ENCODE results near the gene MOB3B.

MOB3B gene

GRCh38 chr9:27303219-27303618 is 226.4 kb downstream of the MOB3B start (continued):
- TF ChIP-seq ZNF555 (tag by site-specific recombination; conservative IDR thresholded peaks at IDR 0.05) = no peak
- no peak for TF ChIP-seq ZBTB10 (tag by site-specific recombination; IDR thresholded peaks at IDR 0.05)

- Histone ChIP-seq H3K9me3 (ENCODE audit: control insufficient read depth, insufficient read depth, low read depth, low read length) (no peaks in the 10 kb centered on the region), H3K27ac (ENCODE audit: extremely low read depth, low read depth, low read length) (no peak within 1 kb of the TSS), H3K36me3 (ENCODE audit: control insufficient read depth in 2 of 2, insufficient read depth in 1 of 2, low read length in 2 of 2) (no peaks in the 10 kb centered on the region), H3K4me1 (ENCODE audit: control insufficient read depth, insufficient read depth, low read length) (no peaks in the 10 kb centered on the region), H3K4me3 (ENCODE audit: low read depth, low read length) (no peak within 1 kb of the TSS)
- TF ChIP-seq BCL6B (tag by site-specific recombination; IDR thresholded peaks at IDR 0.05) (no peak), ZEB2 (tag by site-specific recombination; IDR thresholded peaks at IDR 0.05) (no peak), REST (tag by site-specific recombination; IDR thresholded peaks at IDR 0.05) (no peak), SP2 (tag by site-specific recombination; IDR thresholded peaks at IDR 0.05) (no peak), ZNF174 (tag by site-specific recombination; IDR thresholded peaks at IDR 0.05) (no peak), ZNF280C (tag by site-specific recombination; IDR thresholded peaks at IDR 0.05) (no peak)
- ChIA-PET POLR2A (no interaction called here), CTCF (interaction anchor here (0.7 to 1.3 kb wide), 5 partner anchors 233 to 337 kb away, joined by 3 read pairs; no protein-coding TSS in a partner anchor)
These were observed 232.6 kb downstream of the MOB3B start, which contains the start of gene EQTN for GRCh38 chr9:27297050-27297449. Gene EQTN, minus strand, starts transcription at chr9:27297150. Its CDS starts 95 bp downstream, at chr9:27297055.

- ChIA-PET POLR2A (no interaction called here), CTCF (interaction anchor here (0.7 kb wide), 1 partner anchor 11 kb away, joined by 3 read pairs; no protein-coding TSS in a partner anchor)
- TF ChIP-seq ZNF621 (tag by site-specific recombination; IDR thresholded peaks at IDR 0.05) = no peak
- no peak for TF ChIP-seq ZNF791 (tag by site-specific recombination; IDR thresholded peaks at IDR 0.05)
- TF ChIP-seq ZNF24 (tag by site-specific recombination; IDR thresholded peaks at IDR 0.05) = no peak
- TF ChIP-seq ZBTB6 (tag by site-specific recombination; IDR thresholded peaks at IDR 0.05) = no peak
- TF ChIP-seq ZNF350 (tag by site-specific recombination; IDR thresholded peaks at IDR 0.05) = no peak
- no peak for TF ChIP-seq REST (tag by site-specific recombination; IDR thresholded peaks at IDR 0.05)
- no peak for TF ChIP-seq ZBTB49 (tag by site-specific recombination; IDR thresholded peaks at IDR 0.05; ENCODE audit: low read depth)
These were observed 235.6 kb downstream of the MOB3B start for GRCh38 chr9:27293996-27294395.

More at GRCh38 chr9:27293996-27294395, 235.6 kb downstream of the MOB3B start:
- Histone ChIP-seq H3K9me3 (ENCODE audit: control insufficient read depth, insufficient read depth, low read depth, low read length) (no peaks in the 10 kb centered on the region), H3K36me3 (ENCODE audit: control insufficient read depth in 2 of 2, insufficient read depth in 1 of 2, low read length in 2 of 2) (no peaks in the 10 kb centered on the region), H3K4me3 (ENCODE audit: low read depth, low read length) (no peak overlapping the region), H3K4me1 (ENCODE audit: control insufficient read depth, insufficient read depth, low read length) (no peaks in the 10 kb centered on the region), H3K27ac (ENCODE audit: extremely low read depth, low read depth, low read length) (no peak overlapping the region)

Data from HEK293 (cell line).